ENCODE data around the gene BTF3. TPM values are rescaled to one million over a fixed set of nuclear protein-coding genes. Genes with fewer than 3 reads are reported as not detected.

The BTF3 gene
- total and polyA plus RNA-seq, 9 of the 15 experiments (the other 6 are each of a cell fraction or from before 2014, with no cell fraction given), result 534 to 1,637 (median 848) TPM

DNA sequence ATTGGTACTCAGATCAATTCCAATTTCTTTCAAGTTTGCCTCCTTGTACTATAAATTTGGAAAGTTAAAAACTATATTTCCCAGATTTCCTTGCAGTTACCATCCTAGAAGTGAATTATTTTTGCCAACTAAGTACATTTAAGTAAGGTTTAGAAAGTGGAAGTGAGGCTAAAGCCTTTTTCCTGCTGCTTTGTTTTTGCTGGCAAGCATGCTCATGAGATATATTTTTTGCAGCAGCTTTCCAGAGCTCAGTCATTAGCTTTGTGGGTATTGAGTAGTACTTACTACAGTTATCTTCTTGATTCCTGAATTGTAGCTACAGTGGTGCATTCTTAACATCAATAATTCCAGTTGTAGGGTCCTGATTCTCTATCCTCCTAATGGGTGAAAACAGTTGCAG is 3.5 kb upstream of the BTF3 start:
- intact Hi-C loops (cut with micrococcal nuclease) (loop anchor here (5.0 kb wide), 1 partner anchor 42 kb away; no protein-coding TSS in a partner anchor), in situ Hi-C loops (cut with MboI) (no loop called here)
- Histone ChIP-seq H3K4me3 (no peak overlapping the region), H3K9me3 (replicated peaks; ENCODE audit: control insufficient read depth, insufficient read depth, low read depth, low read length) (no peaks in the 10 kb centered on the region), H3K27me3 (ENCODE audit: control insufficient read depth in 2 of 2, insufficient read depth in 2 of 2, low read length in 2 of 2) (no peaks in the 10 kb centered on the region), H4K20me1 (replicated peaks; ENCODE audit: control insufficient read depth, insufficient read depth, low read length) (no peaks in the 10 kb centered on the region), H3K4me1 (replicated peaks in 1 of 2; ENCODE audit: control insufficient read depth in 2 of 2, insufficient read depth in 2 of 2, low read length in 2 of 2) (peaks cover 3% of the 10 kb centered on the region in 2 experiments; a peak in 4 of 5 replicates), H2AFZ (ENCODE audit: low read depth, low read length) (no peak overlapping the region), H3K4me2 (ENCODE audit: insufficient read depth, low read length) (no peak overlapping the region), H3K9me1 (ENCODE audit: control insufficient read depth, insufficient read depth, low read length) (no peaks in the 10 kb centered on the region), H3K27ac (ENCODE audit: extremely low read depth, low read depth, low read length) (no peak overlapping the region), H3K36me3 (ENCODE audit: control insufficient read depth, insufficient read depth, low read length) (peaks cover 6% of the 10 kb centered on the region; the same call in 1 of the 3 replicates), H3K9ac (ENCODE audit: insufficient read depth in 1 of 2, low read depth in 2 of 2, low read length in 2 of 2) (no peak overlapping the region), H3K79me2 (ENCODE audit: control insufficient read depth, insufficient read depth, low read length) (peaks cover 25% of the 10 kb centered on the region)
- BruUV-seq (replicated peaks), result no TSS peak
- no peak for ATAC-seq
- TF ChIP-seq, protein P1, sequence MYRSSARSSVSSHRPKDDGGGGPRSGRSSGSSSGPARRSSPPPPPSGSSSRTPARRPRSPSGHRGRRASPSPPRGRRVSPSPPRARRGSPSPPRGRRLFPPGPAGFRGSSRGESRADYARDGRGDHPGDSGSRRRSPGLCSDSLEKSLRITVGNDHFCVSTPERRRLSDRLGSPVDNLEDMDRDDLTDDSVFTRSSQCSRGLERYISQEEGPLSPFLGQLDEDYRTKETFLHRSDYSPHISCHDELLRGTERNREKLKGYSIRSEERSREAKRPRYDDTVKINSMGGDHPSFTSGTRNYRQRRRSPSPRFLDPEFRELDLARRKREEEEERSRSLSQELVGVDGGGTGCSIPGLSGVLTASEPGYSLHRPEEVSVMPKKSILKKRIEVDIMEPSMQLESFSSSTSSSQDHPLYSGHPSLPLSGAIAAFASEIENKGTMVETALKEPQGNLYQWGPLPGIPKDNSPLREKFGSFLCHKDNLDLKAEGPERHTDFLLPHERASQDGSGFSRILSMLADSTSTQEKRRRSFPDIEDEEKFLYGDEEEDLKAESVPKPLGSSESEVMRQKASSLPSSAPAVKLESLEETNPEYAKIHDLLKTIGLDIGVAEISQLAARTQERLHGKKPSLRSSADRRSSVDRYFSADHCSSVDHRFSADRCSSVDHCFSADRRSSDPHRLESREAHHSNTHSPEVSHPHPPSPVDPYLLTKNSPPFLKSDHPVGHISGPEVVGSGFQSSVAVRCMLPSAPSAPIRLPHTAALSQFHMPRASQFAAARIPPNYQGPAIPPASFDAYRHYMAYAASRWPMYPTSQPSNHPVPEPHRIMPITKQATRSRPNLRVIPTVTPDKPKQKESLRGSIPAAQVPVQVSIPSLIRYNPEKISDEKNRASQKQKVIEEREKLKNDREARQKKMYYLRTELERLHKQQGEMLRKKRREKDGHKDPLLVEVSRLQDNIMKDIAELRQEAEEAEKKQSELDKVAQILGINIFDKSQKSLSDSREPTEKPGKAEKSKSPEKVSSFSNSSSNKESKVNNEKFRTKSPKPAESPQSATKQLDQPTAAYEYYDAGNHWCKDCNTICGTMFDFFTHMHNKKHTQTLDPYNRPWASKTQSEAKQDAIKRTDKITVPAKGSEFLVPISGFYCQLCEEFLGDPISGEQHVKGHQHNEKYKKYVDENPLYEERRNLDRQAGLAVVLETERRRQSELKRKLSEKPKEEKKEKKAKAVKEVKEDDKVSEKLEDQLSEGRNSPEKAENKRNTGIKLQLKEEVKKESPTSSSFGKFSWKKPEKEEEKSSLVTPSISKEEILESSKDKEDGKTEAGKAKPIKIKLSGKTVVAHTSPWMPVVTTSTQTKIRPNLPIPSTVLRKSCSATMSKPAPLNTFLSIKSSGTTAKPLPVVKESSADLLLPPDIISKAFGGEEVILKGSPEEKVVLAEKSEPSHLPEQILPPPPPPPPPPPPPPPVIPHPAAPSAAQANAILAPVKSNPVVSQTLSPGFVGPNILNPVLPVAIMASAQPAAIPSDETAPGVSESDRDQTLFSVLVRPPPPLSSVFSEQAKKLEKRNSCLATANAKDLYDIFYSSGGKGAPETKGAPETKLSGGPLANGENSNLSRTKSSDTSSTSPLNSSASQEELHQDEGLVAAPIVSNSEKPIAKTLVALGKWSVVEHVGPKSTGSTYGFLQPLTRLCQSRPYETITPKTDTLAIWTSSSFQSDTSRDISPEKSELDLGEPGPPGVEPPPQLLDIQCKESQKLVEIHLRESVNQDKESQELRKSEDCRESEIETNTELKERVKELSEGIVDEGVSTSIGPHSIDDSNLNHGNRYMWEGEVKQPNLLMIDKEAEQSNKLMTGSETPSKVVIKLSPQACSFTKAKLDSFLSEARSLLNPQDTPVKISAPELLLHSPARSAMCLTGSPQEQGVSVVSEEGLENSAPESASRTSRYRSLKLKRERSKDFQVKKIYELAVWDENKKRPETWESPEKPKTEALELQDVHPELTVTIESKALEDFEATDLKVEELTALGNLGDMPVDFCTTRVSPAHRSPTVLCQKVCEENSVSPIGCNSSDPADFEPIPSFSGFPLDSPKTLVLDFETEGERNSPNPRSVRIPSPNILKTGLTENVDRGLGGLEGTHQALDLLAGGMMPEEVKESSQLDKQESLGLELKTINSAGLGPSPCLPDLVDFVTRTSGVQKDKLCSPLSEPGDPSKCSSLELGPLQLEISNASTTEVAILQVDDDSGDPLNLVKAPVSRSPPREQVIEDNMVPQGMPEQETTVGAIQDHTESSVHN (IDR thresholded peaks at IDR 0.05; ENCODE audit: borderline replicate concordance in 1 of 2, low read depth in 1 of 2), result no peak
- TF ChIP-seq, protein P2, sequence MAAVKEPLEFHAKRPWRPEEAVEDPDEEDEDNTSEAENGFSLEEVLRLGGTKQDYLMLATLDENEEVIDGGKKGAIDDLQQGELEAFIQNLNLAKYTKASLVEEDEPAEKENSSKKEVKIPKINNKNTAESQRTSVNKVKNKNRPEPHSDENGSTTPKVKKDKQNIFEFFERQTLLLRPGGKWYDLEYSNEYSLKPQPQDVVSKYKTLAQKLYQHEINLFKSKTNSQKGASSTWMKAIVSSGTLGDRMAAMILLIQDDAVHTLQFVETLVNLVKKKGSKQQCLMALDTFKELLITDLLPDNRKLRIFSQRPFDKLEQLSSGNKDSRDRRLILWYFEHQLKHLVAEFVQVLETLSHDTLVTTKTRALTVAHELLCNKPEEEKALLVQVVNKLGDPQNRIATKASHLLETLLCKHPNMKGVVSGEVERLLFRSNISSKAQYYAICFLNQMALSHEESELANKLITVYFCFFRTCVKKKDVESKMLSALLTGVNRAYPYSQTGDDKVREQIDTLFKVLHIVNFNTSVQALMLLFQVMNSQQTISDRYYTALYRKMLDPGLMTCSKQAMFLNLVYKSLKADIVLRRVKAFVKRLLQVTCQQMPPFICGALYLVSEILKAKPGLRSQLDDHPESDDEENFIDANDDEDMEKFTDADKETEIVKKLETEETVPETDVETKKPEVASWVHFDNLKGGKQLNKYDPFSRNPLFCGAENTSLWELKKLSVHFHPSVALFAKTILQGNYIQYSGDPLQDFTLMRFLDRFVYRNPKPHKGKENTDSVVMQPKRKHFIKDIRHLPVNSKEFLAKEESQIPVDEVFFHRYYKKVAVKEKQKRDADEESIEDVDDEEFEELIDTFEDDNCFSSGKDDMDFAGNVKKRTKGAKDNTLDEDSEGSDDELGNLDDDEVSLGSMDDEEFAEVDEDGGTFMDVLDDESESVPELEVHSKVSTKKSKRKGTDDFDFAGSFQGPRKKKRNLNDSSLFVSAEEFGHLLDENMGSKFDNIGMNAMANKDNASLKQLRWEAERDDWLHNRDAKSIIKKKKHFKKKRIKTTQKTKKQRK (IDR thresholded peaks at IDR 0.05; ENCODE audit: borderline replicate concordance, low read depth, low read length), result no peak
- no peak for TF ChIP-seq ZNF76 (CRISPR knock-in tag; IDR thresholded peaks at IDR 0.05; ENCODE audit: borderline replicate concordance)
- FAIRE-seq, result no peak
- ChIA-PET CTCF (ENCODE audit: low intra/inter-chr PET ratio) (no interaction called here), POLR2A (no interaction called here)
- no peak for DNase-seq (ENCODE audit: extremely low read depth in 1 of 4, low spot score in 3 of 4)
